Stimulated activated CD8-positive, alpha-beta memory T cell treated with anti-CD3 and anti-CD28 coated beads, Interleukin-7, amount 100 ng/mL, for 24 hours (primary cell): ENCODE measurements around the gene OSBPL5.
"Not testable (repeated sequence)": the region's sequence is repeated elsewhere in the genome, so short reads cannot be mapped to it uniquely, and the experiment has no call there.

ENCODE experiments used
- DNase-seq: peaks from one replicate; pipeline ENCODE4 v3.0.0-alpha.2; 2020; ENCODE audit warnings: low read depth

The OSBPL5 gene

GRCh38 chr11:3180869-3181268 is 15.8 kb upstream of the OSBPL5 start:
- DNase-seq = no peak

GRCh38 chr11:3178349-3178748 is 13.2 kb upstream of the OSBPL5 start:
- no peak for DNase-seq

GRCh38 chr11:3177931-3178330 is 12.8 kb upstream of the OSBPL5 start:
- no peak for DNase-seq

GRCh38 chr11:3176487-3176886 is 11.4 kb upstream of the OSBPL5 start:
- DNase-seq = no peak

GRCh38 chr11:3175194-3175593 is 10.1 kb upstream of the OSBPL5 start:
- no peak for DNase-seq

- no peak for DNase-seq
Measured at GRCh38 chr11:3174387-3174786, 9.3 kb upstream of the OSBPL5 start.

- no peak for DNase-seq
Measured at GRCh38 chr11:3173795-3174194, 8.7 kb upstream of the OSBPL5 start.

GRCh38 chr11:3171931-3172560 is 6.9 kb upstream of the OSBPL5 start:
- DNase-seq = no peak

GRCh38 chr11:3170756-3171650 is 5.9 kb upstream of the OSBPL5 start:
- DNase-seq = no peak

- no peak for DNase-seq
Measured at GRCh38 chr11:3170044-3170755, 5.1 kb upstream of the OSBPL5 start.

GRCh38 chr11:3169255-3170043 is 4.3 kb upstream of the OSBPL5 start:
- no peak for DNase-seq

- DNase-seq = not testable (repeated sequence)
Measured at GRCh38 chr11:3168742-3169254, 3.7 kb upstream of the OSBPL5 start.

GRCh38 chr11:3167143-3168119 is 2.3 kb upstream of the OSBPL5 start:
- no peak for DNase-seq

- DNase-seq = no peak
Measured at GRCh38 chr11:3166268-3167142, 1.4 kb upstream of the OSBPL5 start.

- no peak for DNase-seq
Measured at GRCh38 chr11:3165916-3166267, 782 bp upstream of the OSBPL5 start.

- no peak for DNase-seq
Measured at GRCh38 chr11:3164552-3165151, 458 bp downstream of the OSBPL5 start.

GRCh38 chr11:3164138-3164551 is 965 bp downstream of the OSBPL5 start:
- no peak for DNase-seq

- DNase-seq = no peak
Measured at GRCh38 chr11:3163241-3163981, 1.7 kb downstream of the OSBPL5 start.
